ENCODE measurements around the gene PRAMEF18.
"Not testable (repeated sequence)": the region's sequence is repeated elsewhere in the genome, so short reads cannot be mapped to it uniquely, and the experiment has no call there.

GRCh38 chr1:13247122-13247521, 21.2 kb upstream of the PRAMEF18 start:
- TF ChIP-seq POLR2AphosphoS5, POLR2A (IDR thresholded peaks at IDR 0.05; ENCODE audit: low read depth, low read length): not testable (repeated sequence)

Measured in GM12891 (cell line).